ENCODE data around the gene SIL1. TPM values are rescaled to one million over a fixed set of nuclear protein-coding genes. Genes with fewer than 3 reads are reported as not detected.

Gene SIL1
- total and polyA plus RNA-seq, 2 of the 4 experiments (the other 2 are of a cell fraction) = 56.1 to 66.0 TPM

GRCh38 chr5:139158791-139159190, 39.4 kb downstream of the SIL1 start:
- ChIA-PET CTCF (no interaction called here), POLR2A (ENCODE audit: unreplicated experiment) (no interaction called here)
- Histone ChIP-seq H3K14ac (replicated peaks; ENCODE audit: low read depth, low read length) (no peak overlapping the region), H3K4ac (ENCODE audit: low read depth, low read length) (no peak overlapping the region), H3K23ac (ENCODE audit: low read depth, low read length) (no peak overlapping the region), H3K4me1 (ENCODE audit: control insufficient read depth, insufficient read depth, low read length) (no peaks in the 10 kb centered on the region), H3K36me3 (ENCODE audit: control insufficient read depth, insufficient read depth, low read length) (0 out of 2 replicates have a peak, but pooled peaks cover 1% of the 10 kb centered on the region), H4K8ac (ENCODE audit: low read depth in 2 of 2, low read length in 2 of 2) (no peak overlapping the region), H2BK20ac (ENCODE audit: low read depth, low read length) (no peak overlapping the region), H3K56ac (ENCODE audit: extremely low read depth, insufficient read depth, low read length) (no peak overlapping the region), H3K9ac (ENCODE audit: low read depth, low read length) (no peak overlapping the region), H2BK120ac (ENCODE audit: low read depth, low read length) (no peak overlapping the region), H4K20me1 (ENCODE audit: insufficient read depth, low read length) (peaks cover 3% of the 10 kb centered on the region; the same call in 1 of the 2 replicates), H3K27ac (ENCODE audit: insufficient read depth, low read length) (no peak overlapping the region), H3K79me1 (ENCODE audit: low read depth in 1 of 2, low read length in 2 of 2) (peaks cover 11 to 13% of the 10 kb centered on the region in 2 experiments; a peak in 1 of 4 replicates), H3K27me3 (ENCODE audit: control insufficient read depth, insufficient read depth, low read length) (no peaks in the 10 kb centered on the region), H2AK9ac (replicated peaks; ENCODE audit: low read depth, low read length, poor library complexity) (no peak overlapping the region), H2AK5ac (ENCODE audit: low read depth, low read length) (no peak overlapping the region), H2BK5ac (ENCODE audit: low read depth, low read length, poor library complexity, severe bottlenecking) (no peak overlapping the region), H4K91ac (ENCODE audit: insufficient read depth, low read depth, low read length) (no peak overlapping the region), H3K4me2 (ENCODE audit: low read depth, low read length) (no peak overlapping the region), H3K4me3 (ENCODE audit: insufficient read depth, low read depth, low read length) (no peak overlapping the region), H3K9me1 (ENCODE audit: insufficient read depth, low read length) (no peaks in the 10 kb centered on the region; the same call in 1 of the 2 replicates), H2AFZ (replicated peaks; ENCODE audit: low read length, poor library complexity) (no peak overlapping the region), H3K18ac (ENCODE audit: low read depth, low read length) (no peak overlapping the region), H4K5ac (ENCODE audit: low read depth, low read length) (no peak overlapping the region), H2BK15ac (ENCODE audit: low read depth, low read length) (no peak overlapping the region), H3K9me3 (ENCODE audit: control insufficient read depth, insufficient read depth, low read length) (peaks cover 2% of the 10 kb centered on the region; the same call in 1 of the 2 replicates)
- TF ChIP-seq RFX5 (IDR thresholded peaks at IDR 0.05; ENCODE audit: low read depth, low read length) = no peak
- TF ChIP-seq NFE2L2 (IDR thresholded peaks at IDR 0.05; ENCODE audit: low read depth, low read length) = no peak
- no peak for TF ChIP-seq RCOR1 (IDR thresholded peaks at IDR 0.05; ENCODE audit: insufficient replicate concordance, low read length)
- TF ChIP-seq MXI1 (IDR thresholded peaks at IDR 0.05; ENCODE audit: borderline replicate concordance, low read depth, low read length) = no peak
- TF ChIP-seq CTCF (conservative IDR thresholded peaks at IDR 0.05; ENCODE audit: low read depth, low read length) = no peak
- no peak for TF ChIP-seq MAFK (IDR thresholded peaks at IDR 0.05; ENCODE audit: low read depth, low read length)
- no peak for TF ChIP-seq FOS (IDR thresholded peaks at IDR 0.05; ENCODE audit: low read depth, low read length)
- TF ChIP-seq USF2 (IDR thresholded peaks at IDR 0.05; ENCODE audit: low read depth, low read length) = no peak
- TF ChIP-seq MAZ (IDR thresholded peaks at IDR 0.05; ENCODE audit: borderline replicate concordance, low read depth, low read length) = no peak
- TF ChIP-seq SMC3 (IDR thresholded peaks at IDR 0.05; ENCODE audit: low read depth, low read length) = no peak
- no peak for TF ChIP-seq BHLHE40 (IDR thresholded peaks at IDR 0.05; ENCODE audit: low read depth, low read length)
- no peak for TF ChIP-seq CEBPB (IDR thresholded peaks at IDR 0.05; ENCODE audit: low read depth, low read length)
- no peak for TF ChIP-seq CHD1 (IDR thresholded peaks at IDR 0.05; ENCODE audit: low read depth, low read length)
- TF ChIP-seq RAD21 (IDR thresholded peaks at IDR 0.05; ENCODE audit: low read length) = no peak
- no peak for TF ChIP-seq ELK1 (IDR thresholded peaks at IDR 0.05; ENCODE audit: borderline replicate concordance, low read depth, low read length)
- TF ChIP-seq POLR2A (IDR thresholded peaks at IDR 0.05; ENCODE audit: low read depth, low read length) = no peak
- WGBS, 2 experiments (ENCODE audit: extremely low coverage in 2 of 2, insufficient read length in 1 of 2) = no CpG with 5 or more reads among the region's 1 CpG
- DNase-seq = no peak
- BruUV-seq (replicated peaks) = no TSS peak
- ATAC-seq (ENCODE audit: low read depth) = no peak
- intact Hi-C loops (cut with micrococcal nuclease) = loop anchor here (10.0 kb wide), 1 partner anchor 514 kb away; no protein-coding TSS in a partner anchor
- in situ Hi-C loops (cut with MboI; ENCODE audit: low sequenced_read_pairs) = no loop called here
- dilution Hi-C loops (cut with HindIII; ENCODE audit: low sequenced_read_pairs, unreplicated experiment) = no loop called here
